HG03521 (cell line): ENCODE results near the gene TMEM247.
"Not testable (repeated sequence)": the region's sequence is repeated elsewhere in the genome, so short reads cannot be mapped to it uniquely, and the experiment has no call there.

Experiments
- ATAC-seq: cut with Tn5 transposase; IDR thresholded peaks from one replicate; pipeline ENCODE4 v1.9.1; 2021; ENCODE audit warnings: mild to moderate bottlenecking, moderate library complexity; ENCODE audit not compliant: unreplicated experiment

The TMEM247 gene

GRCh38 chr2:46509804-46510203 is 30.4 kb downstream of the TMEM247 start:
- ATAC-seq, result no peak

- ATAC-seq, result no peak
Observed at GRCh38 chr2:46510598-46511177, 31.3 kb downstream of the TMEM247 start.

DNA sequence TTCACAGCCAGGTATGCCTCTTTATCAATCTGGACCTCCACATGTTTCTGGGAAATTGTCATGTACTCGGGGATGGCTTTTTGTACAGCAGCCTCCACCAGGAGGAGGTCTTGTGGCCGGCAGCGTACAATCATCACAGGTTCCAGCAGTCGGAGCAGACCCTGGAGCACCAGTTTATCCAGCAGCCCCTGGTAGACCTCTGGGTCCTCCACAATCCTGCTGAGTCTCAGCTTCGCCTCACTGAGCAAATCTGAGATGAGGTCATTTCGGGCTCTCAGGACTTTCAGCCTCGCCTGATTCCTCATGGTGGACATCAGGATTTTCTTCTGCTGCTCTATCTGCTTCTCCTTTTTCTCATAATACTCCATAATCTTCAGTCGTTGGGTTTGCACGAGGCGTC is 32.8 kb downstream of the TMEM247 start:
- ATAC-seq, result no peak

- no peak for ATAC-seq
Observed at GRCh38 chr2:46514738-46515137, 35.4 kb downstream of the TMEM247 start.

DNA sequence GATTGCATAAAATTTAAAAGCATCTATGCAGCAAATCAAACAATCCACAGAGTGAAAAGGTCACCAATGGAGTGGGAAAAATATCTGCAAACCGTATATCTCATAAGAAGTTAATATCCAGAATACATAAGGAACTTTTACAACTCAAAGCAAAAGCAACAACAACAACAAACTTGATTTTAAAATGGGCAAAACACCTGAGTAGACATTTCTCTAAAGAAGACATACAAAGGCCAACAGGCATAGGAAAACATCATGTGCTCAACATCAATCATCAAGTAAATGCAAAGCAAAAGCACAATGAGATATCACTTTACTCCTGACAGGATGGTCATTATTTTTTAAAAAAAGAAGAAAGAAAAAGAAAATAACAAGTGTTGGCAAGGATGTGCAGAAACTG is 38.1 kb downstream of the TMEM247 start:
- ATAC-seq, result no peak

GRCh38 chr2:46518861-46519260 is 39.5 kb downstream of the TMEM247 start:
- ATAC-seq, result no peak

- ATAC-seq, result no peak
Observed at GRCh38 chr2:46519265-46519664, 39.9 kb downstream of the TMEM247 start.

DNA sequence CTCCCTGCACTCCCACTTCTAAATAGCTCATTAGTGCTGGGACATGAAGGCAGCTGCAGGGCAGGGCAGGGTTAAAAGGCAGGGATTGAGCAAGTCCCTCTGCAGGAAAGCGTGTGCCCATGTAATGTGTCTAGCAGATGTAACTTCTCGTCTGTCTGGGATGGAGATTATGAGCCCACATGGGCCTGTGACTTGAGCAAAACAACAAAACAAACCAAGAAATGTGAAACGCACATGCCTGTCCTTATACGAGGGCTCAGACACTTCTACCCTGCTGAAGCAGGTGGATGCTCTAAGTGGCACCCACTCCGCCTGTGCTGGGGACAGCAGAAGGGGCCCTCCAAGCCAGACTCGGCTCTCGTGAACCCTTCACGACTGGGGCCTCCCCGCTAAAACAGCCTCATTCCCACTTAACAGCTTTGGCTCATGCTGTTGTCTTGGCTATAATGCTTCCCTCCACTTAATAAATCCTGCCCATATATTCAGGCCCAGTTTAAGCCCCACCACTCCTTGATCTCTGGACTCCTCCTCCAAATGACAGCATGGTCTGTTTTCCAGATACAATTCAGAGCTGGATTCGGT is 40.9 kb downstream of the TMEM247 start:
- ATAC-seq, result no peak

DNA sequence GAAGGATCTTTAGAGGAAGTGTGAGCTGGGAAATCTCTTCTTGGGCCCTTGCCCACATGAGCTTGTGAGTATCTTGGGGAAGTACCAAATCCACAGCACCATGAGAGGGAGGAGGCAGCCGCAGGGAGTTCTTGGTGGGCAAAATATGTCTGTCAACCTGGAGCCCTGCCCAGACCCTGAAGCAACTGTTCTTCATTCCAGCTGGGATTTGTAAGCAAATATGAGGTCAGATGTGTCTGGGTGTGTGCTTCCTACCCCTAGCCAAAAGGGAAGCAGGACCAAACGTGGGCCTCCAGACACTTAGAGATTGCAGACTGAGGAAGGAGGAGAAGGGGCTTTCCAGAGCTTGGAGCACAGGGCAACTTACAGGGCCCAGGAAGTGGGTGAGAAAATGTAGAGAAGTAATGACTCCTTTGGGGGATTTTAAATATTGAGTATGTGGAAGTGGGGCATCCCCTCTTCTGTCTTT is 41.9 kb downstream of the TMEM247 start:
- ATAC-seq, result no peak

GRCh38 chr2:46522385-46522784 is 43.0 kb downstream of the TMEM247 start:
- not testable (repeated sequence) for ATAC-seq

- no peak for ATAC-seq
Observed at GRCh38 chr2:46525522-46526155, 46.3 kb downstream of the TMEM247 start.

DNA sequence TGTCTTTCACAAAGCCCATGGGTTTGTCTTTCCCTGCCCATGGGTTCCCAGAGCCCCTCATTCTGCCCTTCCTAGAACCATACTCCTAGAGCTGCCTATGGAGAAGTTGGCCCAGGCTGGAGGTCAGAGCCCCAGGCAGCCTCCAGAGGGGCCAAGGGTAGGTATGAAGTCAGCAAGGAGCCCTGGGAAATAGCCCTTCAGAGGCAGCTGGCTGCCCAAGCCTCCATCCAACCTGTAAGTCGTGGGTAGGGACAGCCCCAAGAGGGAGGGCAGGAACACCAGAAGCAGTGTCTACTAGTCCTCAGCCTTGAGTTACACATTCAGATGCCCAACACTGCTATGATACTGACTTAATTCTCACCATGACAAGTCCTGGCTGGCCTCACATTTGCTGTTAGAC is 49.5 kb downstream of the TMEM247 start:
- ATAC-seq, result no peak

GRCh38 chr2:46530639-46531038 is 51.3 kb downstream of the TMEM247 start:
- ATAC-seq, result no peak

- ATAC-seq, result no peak
Observed at GRCh38 chr2:46531863-46532262, 52.5 kb downstream of the TMEM247 start.
